CD14-positive monocyte (primary cell): Measurements from ENCODE around the gene ANKRD31. TPM values are rescaled to one million over a fixed set of nuclear protein-coding genes. Genes with fewer than 3 reads are reported as not detected.

Source experiments
- DNase-seq, 3 donors: peaks; one replicate each; pipeline ENCODE4 v3.0.0-alpha.2; 2011 to 2022
- H2AFZ ChIP-seq: 2 replicates; pipeline ENCODE4 v1.6.0; 2012; ENCODE audit warnings: mild to moderate bottlenecking, low read depth, low read length, inconsistent platforms; ENCODE audit not compliant: insufficient read depth, poor library complexity, severe bottlenecking
- H3K27ac ChIP-seq, 2 donors: 1 replicate in 1 of 2; 2 replicates in 1 of 2; pipeline ENCODE4 v1.5.1; 2012 to 2013; ENCODE audit warnings: low read length in 2 of 2, control low read depth in 1 of 2, inconsistent platforms in 1 of 2, low read depth in 1 of 2, mild to moderate bottlenecking in 1 of 2
- H3K27me3 ChIP-seq, 2 donors: one replicate each; pipeline versions ENCODE4 v1.6.0 to v1.6.1; 2011 to 2013; ENCODE audit warnings: low read length in 2 of 2; ENCODE audit not compliant: control insufficient read depth in 2 of 2, insufficient read depth in 2 of 2
- H3K36me3 ChIP-seq, 2 donors: replicated peaks in 1 of 2; 1 replicate in 1 of 2; 2 replicates in 1 of 2; pipeline versions ENCODE4 v1.5.1 to v1.6.1; 2012 to 2013; ENCODE audit warnings: low read length in 2 of 2, control low read depth in 1 of 2, inconsistent platforms in 1 of 2, mild to moderate bottlenecking in 1 of 2; ENCODE audit not compliant: insufficient read depth in 2 of 2, control insufficient read depth in 1 of 2
- H3K4me1 ChIP-seq, 2 donors: 1 replicate in 1 of 2; 2 replicates in 1 of 2; pipeline versions ENCODE4 v1.5.1 to v1.6.1; 2012 to 2013; ENCODE audit warnings: low read length in 2 of 2, control low read depth in 1 of 2, inconsistent platforms in 1 of 2, mild to moderate bottlenecking in 1 of 2, moderate library complexity in 1 of 2; ENCODE audit not compliant: insufficient read depth in 2 of 2, control insufficient read depth in 1 of 2
- H3K4me2 ChIP-seq: replicated peaks from 2 replicates; pipeline ENCODE3; 2012; ENCODE audit warnings: low read length, moderate library complexity, mild to moderate bottlenecking; ENCODE audit not compliant: poor library complexity, severe bottlenecking; ENCODE audit errors: extremely low read depth
- H3K4me3 ChIP-seq, 3 experiments: fragments of 200-600 bp in 1 of 3; sonication (generic) in 1 of 3; replicated peaks in 1 of 3; 1 replicate in 2 of 3; 2 replicates in 1 of 3; pipeline ENCODE4 v1.5.1; 2011 to 2013; ENCODE audit warnings: low read length in 3 of 3, mild to moderate bottlenecking in 3 of 3, control low read depth in 2 of 3, low read depth in 2 of 3, inconsistent platforms in 1 of 3, moderate library complexity in 1 of 3
- H3K79me2 ChIP-seq: 2 replicates; pipeline ENCODE4 v1.6.0; 2012; ENCODE audit warnings: mild to moderate bottlenecking, control low read depth, inconsistent platforms, low read length, moderate library complexity; ENCODE audit not compliant: insufficient read depth
- H3K9ac ChIP-seq: 2 replicates; pipeline ENCODE4 v1.6.0; 2017; ENCODE audit warnings: low read length, mild to moderate bottlenecking; ENCODE audit not compliant: insufficient read depth, poor library complexity, severe bottlenecking
- H3K9me3 ChIP-seq, 2 donors: replicated peaks in 1 of 2; 1 replicate in 1 of 2; 2 replicates in 1 of 2; pipeline versions ENCODE4 v1.5.1 to v1.6.1; 2012 to 2013; ENCODE audit warnings: low read length in 2 of 2, control low read depth in 1 of 2; ENCODE audit not compliant: control insufficient read depth in 1 of 2, insufficient read depth in 1 of 2
- H4K20me1 ChIP-seq: 2 replicates; pipeline ENCODE4 v1.6.0; 2012; ENCODE audit warnings: mild to moderate bottlenecking, low read length, control low read depth, moderate library complexity; ENCODE audit not compliant: insufficient read depth
- H3K27ac Mint-ChIP-seq, 7 donors: one replicate each; pipeline ENCODE4 v1.8.0; 2020; ENCODE audit warnings: mild to moderate bottlenecking in 7 of 7, mixed read lengths in 7 of 7, moderate library complexity in 6 of 7, inconsistent platforms in 2 of 7
- H3K27me3 Mint-ChIP-seq, 3 donors: one replicate each; pipeline ENCODE4 v1.8.0; 2021 to 2022; ENCODE audit warnings: low read depth in 3 of 3, mild to moderate bottlenecking in 3 of 3, mixed read lengths in 3 of 3, moderate library complexity in 3 of 3, inconsistent platforms in 1 of 3
- H3K36me3 Mint-ChIP-seq, 2 donors: one replicate each; pipeline ENCODE4 v1.8.0; 2020; ENCODE audit warnings: mixed read lengths in 2 of 2, inconsistent platforms in 1 of 2, mild to moderate bottlenecking in 1 of 2
- H3K4me1 Mint-ChIP-seq: one replicate; pipeline ENCODE4 v1.8.0; 2020; ENCODE audit warnings: mild to moderate bottlenecking, mixed read lengths
- H3K4me3 Mint-ChIP-seq, 2 donors: one replicate each; pipeline ENCODE4 v1.8.0; 2020; ENCODE audit warnings: mild to moderate bottlenecking in 2 of 2, mixed read lengths in 2 of 2, moderate library complexity in 1 of 2
- H3K9me3 Mint-ChIP-seq, 7 donors: one replicate each; pipeline ENCODE4 v1.8.0; 2020 to 2022; ENCODE audit warnings: mixed read lengths in 7 of 7, mild to moderate bottlenecking in 6 of 7, moderate library complexity in 6 of 7, inconsistent platforms in 2 of 7
- CTCF ChIP-seq: fragments of 200-600 bp; IDR thresholded peaks from one replicate; pipeline ENCODE4 v1.8.0; 2022; ENCODE audit warnings: antibody characterized with exemption, mild to moderate bottlenecking
- WGBS: methylation state at CpG from one replicate; pipeline ENCODE4 v1.1.5; 2013; ENCODE audit warnings: missing lambda C conversion rate; ENCODE audit not compliant: insufficient coverage; 5-methylcytosine and 5-hydroxymethylcytosine counted together
- intact Hi-C, 2 donors: fragments of 100-400 bp; cut with micrococcal nuclease; formaldehyde crosslinking; loops; one replicate each; pipeline versions ENCODE4 v1.15.0 to v1.15.1; 2023
- polyA plus RNA-seq, 3 donors: library from polyadenylated mRNA; depleted of rRNA in 1 of 3; unstranded in 2 of 3; stranded (reverse) in 1 of 3; fragments of 300-500 nt in 2 of 3; fragments of >200 nt in 1 of 3; fragmentation: Illumina TruSeq in 2 of 3; gene quantifications; 1 replicate in 2 of 3; 2 replicates in 1 of 3; pipeline ENCODE4 v1.2.3, GENCODE V29; 2012 to 2021

Gene ANKRD31
- polyA plus RNA-seq, 3 donors, result 0.05 TPM; not detected in 2

- Mint-ChIP-seq H3K4me1 (peaks cover 19% of the 10 kb centered on the region), H3K4me3 (peak overlapping the region in 1 of 2 donors; percentile 98), H3K27ac (peak overlapping the region in 1 of 7 donors; percentile 66), H3K27me3 (peaks cover 45 to 55% (median 45%) of the 10 kb centered on the region in 3 donors), H3K36me3 (peaks cover 7 to 10% of the 10 kb centered on the region in 2 donors), H3K9me3 (peaks cover 0 to 8% (median 5%) of the 10 kb centered on the region in 7 donors)
- Histone ChIP-seq H3K36me3 (no peaks in the 10 kb centered on the region), H3K27ac (no peak overlapping the region), H3K4me1 (peaks cover 13 to 16% of the 10 kb centered on the region in 2 donors), H3K9ac (no peak overlapping the region), H3K79me2 (no peaks in the 10 kb centered on the region), H3K9me3 (peaks cover 0 to 5% of the 10 kb centered on the region in 2 donors), H3K4me3 (no peak overlapping the region), H2AFZ (no peak overlapping the region), H3K27me3 (peaks cover 31 to 45% of the 10 kb centered on the region in 2 donors), H3K4me2 (no peak overlapping the region), H4K20me1 (no peaks in the 10 kb centered on the region)
- no peak for DNase-seq
- WGBS, result 91% methylated on average over 11 of the region's 11 CpGs
- no peak for TF ChIP-seq CTCF
- intact Hi-C loops, result no loop called here
These were observed 186.3 kb downstream of the ANKRD31 start for GRCh38 chr5:75050415-75050814.

DNA sequence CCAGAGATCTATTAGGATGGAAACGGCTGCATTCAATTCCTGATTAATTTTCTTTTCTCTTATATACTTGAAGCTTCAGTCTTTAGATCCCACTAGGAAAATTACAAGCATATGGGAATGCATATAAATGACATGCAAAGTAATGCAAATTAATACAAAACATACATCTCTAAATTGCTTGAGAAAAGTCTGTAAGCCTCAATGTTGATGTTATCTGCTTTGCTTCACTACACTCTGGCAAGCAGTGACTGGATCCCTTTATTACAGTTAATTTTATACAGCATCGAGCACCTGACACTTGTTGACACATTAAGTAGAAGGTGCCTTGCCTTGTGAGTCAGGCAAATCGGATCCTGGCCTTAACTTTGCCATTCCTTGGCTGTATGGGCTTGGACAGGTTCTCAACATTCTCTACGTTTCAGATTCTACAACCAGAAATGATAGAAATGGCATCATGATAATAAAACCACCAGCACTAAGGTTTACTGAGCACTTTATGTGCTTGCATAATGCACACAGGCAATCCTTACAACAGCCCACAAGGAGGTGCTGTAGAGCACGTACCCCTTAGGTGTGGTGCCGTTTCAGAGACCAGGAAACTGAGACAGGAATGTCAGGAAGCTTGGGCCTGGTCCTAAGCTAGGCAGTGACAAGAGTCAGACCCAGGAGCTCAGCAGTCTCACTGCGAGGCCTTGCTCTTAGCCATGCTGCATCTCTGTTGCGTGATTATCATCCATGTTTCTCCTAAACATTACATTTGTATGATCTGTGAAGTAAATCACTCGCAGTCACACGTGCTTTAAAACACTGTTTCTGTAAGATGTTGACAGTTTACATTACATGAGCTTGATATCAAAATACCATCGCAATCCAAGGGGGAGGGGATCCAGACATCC lies 187.0 kb downstream of the ANKRD31 start:
- peak; percentile 15 to 57 (median 53) for DNase-seq
- Histone ChIP-seq H3K36me3 (no peaks in the 10 kb centered on the region), H3K9ac (no peak overlapping the region), H3K27me3 (peaks cover 27 to 38% of the 10 kb centered on the region in 2 donors), H3K4me3 (no peak overlapping the region), H2AFZ (no peak overlapping the region), H3K79me2 (no peaks in the 10 kb centered on the region), H3K9me3 (peaks cover 0 to 5% of the 10 kb centered on the region in 2 donors), H3K4me2 (no peak overlapping the region), H4K20me1 (no peaks in the 10 kb centered on the region), H3K27ac (no peak overlapping the region), H3K4me1 (peaks cover 13 to 16% of the 10 kb centered on the region in 2 donors)
- Mint-ChIP-seq H3K9me3 (peaks cover 0 to 8% (median 2%) of the 10 kb centered on the region in 7 donors), H3K4me3 (peak overlapping the region in 1 of 2 donors; percentile 27), H3K36me3 (peaks cover 7 to 10% of the 10 kb centered on the region in 2 donors), H3K27ac (peak overlapping the region in 1 of 7 donors; percentile 40), H3K27me3 (peaks cover 38 to 48% (median 38%) of the 10 kb centered on the region in 3 donors), H3K4me1 (peaks cover 19% of the 10 kb centered on the region)
- intact Hi-C loops, result no loop called here
- WGBS, result 60% methylated on average over 5 of the region's 11 CpGs
- peak; percentile 80 for TF ChIP-seq CTCF
